ENCODE data around the gene LINC00632. TPM values are rescaled to one million over a fixed set of nuclear protein-coding genes. Genes with fewer than 3 reads are reported as not detected.

LINC00632 gene
- total and polyA plus RNA-seq, 2 donors (not counting 1 experiment from before 2014, with no cell fraction given): not detected

- no peaks in the 10 kb centered on the region for H3K36me3 ChIP-seq (replicated peaks in 1 of 2; ENCODE audit: control extremely low read depth in 1 of 2, control insufficient read depth in 1 of 2, extremely low read depth in 1 of 2, insufficient read depth in 2 of 2, low read length in 1 of 2)
- DNase-seq (no peak), ATAC-seq (ENCODE audit: low read depth) (no peak)
- no peak overlapping the region for H3K4me3 ChIP-seq (ENCODE audit: control extremely low read depth in 1 of 5, extremely low read depth in 1 of 5, insufficient read depth in 1 of 5, low read depth in 2 of 5, low read length in 4 of 5)
- no peaks in the 10 kb centered on the region for H3K27me3 ChIP-seq (replicated peaks in 1 of 4; ENCODE audit: control extremely low read depth in 1 of 4, control insufficient read depth in 3 of 4, insufficient read depth in 4 of 4, low read length in 3 of 4)
- H3K9ac ChIP-seq (ENCODE audit: low read length): no peak overlapping the region
- Mint-ChIP-seq H3K27me3 (no peaks in the 10 kb centered on the region), H3K4me1 (no peaks in the 10 kb centered on the region), H3K27ac (no peak overlapping the region), H3K4me3 (no peak overlapping the region), H3K9me3 (ENCODE audit: insufficient read depth) (no peaks in the 10 kb centered on the region)
- intact Hi-C loops (cut with micrococcal nuclease): no loop called here
- no peak overlapping the region for H3K4me2 ChIP-seq (replicated peaks; ENCODE audit: low read depth, low read length, poor library complexity, severe bottlenecking)
- H3K9me3 ChIP-seq (ENCODE audit: control extremely low read depth in 1 of 3, control insufficient read depth in 2 of 3, insufficient read depth in 1 of 3, low read length in 2 of 3): no peaks in the 10 kb centered on the region
- no peaks in the 10 kb centered on the region for H4K20me1 ChIP-seq (ENCODE audit: control insufficient read depth, insufficient read depth, low read length, poor library complexity, severe bottlenecking)
- CTCF ChIA-PET: no interaction called here
- TF ChIP-seq EZH2 (IDR thresholded peaks at IDR 0.05; ENCODE audit: borderline replicate concordance, insufficient read depth, low read depth, low read length, poor library complexity, severe bottlenecking): no peak
- no peak for TF ChIP-seq CTCF (IDR thresholded peaks at IDR 0.05)
- no peak overlapping the region for H2AFZ ChIP-seq (ENCODE audit: insufficient read depth, low read depth, low read length, poor library complexity, severe bottlenecking)
- no peaks in the 10 kb centered on the region for H3K79me2 ChIP-seq (ENCODE audit: control insufficient read depth, insufficient read depth, low read length)
- POLR2A ChIA-PET: no interaction called here
- H3K4me1 ChIP-seq (ENCODE audit: control insufficient read depth in 2 of 2, insufficient read depth in 2 of 2, low read length in 2 of 2): no peaks in the 10 kb centered on the region
- no CpG with 5 or more reads among the region's 3 CpGs for WGBS (ENCODE audit: insufficient coverage)
- H3K27ac ChIP-seq (ENCODE audit: low read length in 2 of 2): no peak overlapping the region
Observed at GRCh38 chrX:140697618-140698017, 11.9 kb upstream of the LINC00632 start.

- intact Hi-C loops (cut with micrococcal nuclease): no loop called here
- Histone ChIP-seq H3K27me3 (replicated peaks in 1 of 4; ENCODE audit: control extremely low read depth in 1 of 4, control insufficient read depth in 3 of 4, insufficient read depth in 4 of 4, low read length in 3 of 4) (no peaks in the 10 kb centered on the region), H3K9me3 (ENCODE audit: control extremely low read depth in 1 of 3, control insufficient read depth in 2 of 3, insufficient read depth in 1 of 3, low read length in 2 of 3) (no peaks in the 10 kb centered on the region), H4K20me1 (ENCODE audit: control insufficient read depth, insufficient read depth, low read length, poor library complexity, severe bottlenecking) (no peaks in the 10 kb centered on the region), H3K4me3 (ENCODE audit: control extremely low read depth in 1 of 5, extremely low read depth in 1 of 5, insufficient read depth in 1 of 5, low read depth in 2 of 5, low read length in 4 of 5) (no peak overlapping the region), H3K4me1 (ENCODE audit: control insufficient read depth in 2 of 2, insufficient read depth in 2 of 2, low read length in 2 of 2) (no peaks in the 10 kb centered on the region), H3K79me2 (ENCODE audit: control insufficient read depth, insufficient read depth, low read length) (no peaks in the 10 kb centered on the region), H2AFZ (ENCODE audit: insufficient read depth, low read depth, low read length, poor library complexity, severe bottlenecking) (no peak overlapping the region), H3K9ac (ENCODE audit: low read length) (no peak overlapping the region), H3K4me2 (replicated peaks; ENCODE audit: low read depth, low read length, poor library complexity, severe bottlenecking) (no peak overlapping the region), H3K27ac (ENCODE audit: low read length in 2 of 2) (no peak overlapping the region), H3K36me3 (replicated peaks in 1 of 2; ENCODE audit: control extremely low read depth in 1 of 2, control insufficient read depth in 1 of 2, extremely low read depth in 1 of 2, insufficient read depth in 2 of 2, low read length in 1 of 2) (no peaks in the 10 kb centered on the region)
- no peaks in the 10 kb centered on the region for H3K4me1 Mint-ChIP-seq
- no peak overlapping the region for H3K27ac Mint-ChIP-seq
- ChIA-PET POLR2A (no interaction called here), CTCF (no interaction called here)
- H3K9me3 Mint-ChIP-seq (ENCODE audit: insufficient read depth): no peaks in the 10 kb centered on the region
- H3K4me3 Mint-ChIP-seq: no peak overlapping the region
- TF ChIP-seq CTCF (IDR thresholded peaks at IDR 0.05): no peak
- TF ChIP-seq EZH2 (IDR thresholded peaks at IDR 0.05; ENCODE audit: borderline replicate concordance, insufficient read depth, low read depth, low read length, poor library complexity, severe bottlenecking): no peak
- no peak for ATAC-seq (ENCODE audit: low read depth)
- no peak for DNase-seq
- WGBS (ENCODE audit: insufficient coverage): no CpG with 5 or more reads among the region's 9 CpGs
- no peaks in the 10 kb centered on the region for H3K27me3 Mint-ChIP-seq
Observed at GRCh38 chrX:140701480-140701879, 8.1 kb upstream of the LINC00632 start.

Data from B cell (primary cell).